Stimulated activated naive CD4-positive, alpha-beta T cell (primary cell): ENCODE data around the gene CD34.

Experiments
- DNase-seq, 6 experiments: peaks; one replicate each; lab custom pipeline; 2025; lab: John Stamatoyannopoulos, UW

CD34 gene

GRCh38 chr1:207873055-207873890, 37.7 kb downstream of the CD34 start:
- DNase-seq: peak in 3 of 6 experiments; percentile 8 to 55 (median 32)

GRCh38 chr1:207872621-207873020, 38.3 kb downstream of the CD34 start:
- DNase-seq: no peak

- no peak for DNase-seq
Observed at GRCh38 chr1:207871117-207871649, 39.7 kb downstream of the CD34 start.

GRCh38 chr1:207870306-207871031, 40.5 kb downstream of the CD34 start:
- no peak for DNase-seq

GRCh38 chr1:207869859-207870258, 41.1 kb downstream of the CD34 start:
- no peak for DNase-seq

DNA sequence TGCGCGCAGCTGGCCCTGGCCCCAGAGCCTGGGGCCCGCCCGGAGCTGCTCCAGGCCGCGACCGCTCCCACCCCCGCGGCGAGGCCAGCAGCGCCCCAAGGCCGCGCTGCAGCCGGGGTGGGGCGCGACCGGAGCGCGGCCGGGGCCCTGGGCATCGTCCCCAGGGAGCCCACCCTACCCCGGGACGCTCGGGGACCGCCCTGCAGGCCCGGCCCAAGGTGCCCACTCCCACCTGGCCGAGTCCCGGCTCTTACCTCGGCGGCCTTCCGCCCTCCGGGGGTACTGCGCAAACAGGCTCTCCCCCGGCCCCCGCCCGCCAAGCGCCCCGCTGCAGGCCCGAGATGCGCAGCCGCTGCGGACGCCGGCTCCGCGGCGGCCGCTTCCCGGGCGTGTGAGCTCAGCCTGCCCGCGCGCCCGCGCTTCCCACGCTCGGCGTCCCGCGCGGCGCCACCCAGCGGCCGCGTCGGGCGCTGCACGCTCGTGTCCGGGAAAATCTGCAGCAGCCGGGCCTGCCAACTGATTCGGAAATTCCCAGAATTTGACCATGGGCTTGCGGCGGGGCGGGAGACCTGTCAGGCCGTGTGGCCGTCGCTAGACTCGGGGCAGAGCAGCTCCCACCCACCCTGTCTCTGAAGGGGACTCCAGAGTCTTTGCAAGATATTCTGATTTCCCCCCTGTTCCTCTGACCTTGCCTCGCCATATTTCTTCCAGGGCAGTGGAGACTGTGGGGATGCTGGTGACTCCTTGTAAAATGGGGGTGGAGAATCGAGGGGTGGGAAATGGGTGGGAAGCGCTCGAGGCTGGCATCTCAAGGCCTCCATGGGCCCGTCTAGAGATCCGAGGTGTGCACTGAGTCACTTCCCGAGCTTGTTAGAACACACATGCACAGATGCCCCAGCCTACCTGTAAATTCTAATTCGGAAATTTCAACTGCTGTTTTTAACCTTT, 41.9 kb downstream of the CD34 start:
- peak; percentile 51 to 80 (median 66) for DNase-seq

DNA sequence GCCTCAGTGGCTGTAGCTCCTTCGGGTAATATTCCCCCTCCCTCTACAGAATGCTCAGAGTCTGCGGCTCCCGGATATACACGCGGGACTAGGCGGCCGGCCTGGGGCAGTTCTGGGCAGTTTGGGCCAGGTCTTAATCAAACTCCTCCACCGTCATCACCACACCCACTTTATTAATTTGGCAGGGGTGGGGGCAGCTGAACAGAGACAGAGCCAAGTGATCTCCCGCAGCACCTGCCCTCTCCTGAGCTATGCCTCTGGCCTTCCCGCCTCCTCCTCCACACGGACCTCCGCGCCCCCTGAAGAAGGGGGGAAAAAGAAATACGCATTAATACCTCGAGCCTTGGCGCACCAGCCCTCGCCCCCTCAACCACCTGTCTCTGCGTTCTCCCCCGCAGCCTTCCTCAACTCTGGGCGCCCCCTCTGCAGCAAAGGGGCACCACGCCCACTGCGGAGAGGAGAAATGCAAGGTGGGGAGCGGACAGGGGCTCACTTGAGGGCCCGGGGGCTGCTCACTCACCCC, 42.6 kb downstream of the CD34 start:
- peak in 5 of 6 experiments; percentile 27 to 56 (median 32) for DNase-seq

DNA sequence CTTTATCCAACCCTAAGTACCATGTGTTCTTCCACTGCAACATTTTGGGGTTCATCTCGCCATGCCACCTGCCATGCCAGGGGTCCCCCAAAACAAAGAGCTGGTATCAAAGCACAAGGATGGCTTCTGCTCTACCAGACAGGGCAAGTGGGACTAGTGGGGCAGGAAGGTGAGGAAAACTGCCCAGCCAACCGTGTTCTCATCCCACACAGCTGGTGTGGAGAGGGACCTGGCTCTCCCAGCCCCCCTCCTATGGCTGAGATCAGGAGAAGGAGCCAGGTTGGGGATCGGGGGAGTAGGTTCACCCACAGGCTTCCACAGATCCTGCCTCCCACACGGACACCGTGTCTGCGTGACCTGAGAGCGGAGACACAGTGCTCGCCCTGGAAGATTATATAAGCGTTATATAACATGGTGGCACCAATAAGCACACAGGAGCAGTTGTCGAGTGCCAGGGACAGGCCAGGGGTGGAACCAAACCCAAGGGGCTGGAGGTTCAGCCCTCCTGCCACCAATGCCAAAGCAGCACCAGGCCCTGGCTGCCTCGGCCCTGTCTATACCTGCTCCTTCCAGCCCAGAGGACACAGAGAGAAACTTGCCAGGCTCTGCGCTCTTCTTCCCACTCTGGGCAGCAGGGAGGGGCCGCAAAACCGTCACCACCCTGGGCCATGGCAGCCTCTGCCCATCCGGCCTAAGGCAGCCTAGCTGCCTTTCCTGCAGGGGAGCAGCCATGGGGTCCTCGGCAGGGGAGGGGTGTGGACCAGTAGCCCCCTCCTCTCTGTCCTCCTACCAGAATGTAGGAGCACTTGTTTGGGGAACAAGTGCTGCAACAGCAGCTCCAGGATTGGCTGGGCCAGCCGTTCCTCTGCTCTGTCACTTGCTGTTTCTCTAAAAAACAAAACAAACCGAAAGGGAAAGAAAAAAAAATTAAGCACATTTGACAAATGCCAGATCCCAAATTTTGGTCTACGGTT, 43.5 kb downstream of the CD34 start:
- peak; percentile 36 to 63 (median 47) for DNase-seq

DNA sequence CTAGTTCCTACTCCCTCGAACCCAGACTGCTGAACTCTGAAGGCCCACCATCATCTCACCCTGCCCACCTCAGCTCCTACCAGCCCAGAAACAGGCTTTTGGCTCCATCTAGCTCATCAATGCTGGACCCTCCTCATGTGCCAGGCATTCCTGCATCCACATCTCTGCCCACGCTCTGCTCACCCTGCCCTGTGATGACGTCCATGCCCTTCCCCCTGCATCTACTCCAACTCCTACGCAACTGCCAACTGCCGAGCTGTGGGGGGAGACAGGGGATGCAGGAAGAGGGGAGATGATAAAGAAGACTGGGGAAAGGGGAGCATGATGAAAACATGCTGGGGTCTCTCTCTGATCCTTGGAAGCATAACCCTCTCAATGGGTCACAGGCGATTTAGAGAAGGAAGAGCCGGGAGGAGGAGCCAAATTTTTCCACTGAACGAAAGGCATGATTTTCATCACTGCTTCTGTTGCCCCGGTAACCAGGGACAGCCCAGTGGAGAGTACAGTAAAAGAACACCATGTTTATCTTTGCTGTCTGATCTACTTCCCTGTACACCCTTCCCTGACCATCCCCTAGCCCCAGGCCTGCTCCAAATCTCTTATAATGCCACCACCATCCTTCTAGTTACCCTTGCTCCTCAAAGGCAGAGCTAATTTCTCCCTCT, 44.3 kb downstream of the CD34 start:
- DNase-seq: peak in 5 of 6 experiments; percentile 9 to 49 (median 28)

- peak in 5 of 6 experiments; percentile 10 to 56 (median 37) for DNase-seq
Observed at GRCh38 chr1:207863893-207864535, 46.9 kb downstream of the CD34 start.

DNA sequence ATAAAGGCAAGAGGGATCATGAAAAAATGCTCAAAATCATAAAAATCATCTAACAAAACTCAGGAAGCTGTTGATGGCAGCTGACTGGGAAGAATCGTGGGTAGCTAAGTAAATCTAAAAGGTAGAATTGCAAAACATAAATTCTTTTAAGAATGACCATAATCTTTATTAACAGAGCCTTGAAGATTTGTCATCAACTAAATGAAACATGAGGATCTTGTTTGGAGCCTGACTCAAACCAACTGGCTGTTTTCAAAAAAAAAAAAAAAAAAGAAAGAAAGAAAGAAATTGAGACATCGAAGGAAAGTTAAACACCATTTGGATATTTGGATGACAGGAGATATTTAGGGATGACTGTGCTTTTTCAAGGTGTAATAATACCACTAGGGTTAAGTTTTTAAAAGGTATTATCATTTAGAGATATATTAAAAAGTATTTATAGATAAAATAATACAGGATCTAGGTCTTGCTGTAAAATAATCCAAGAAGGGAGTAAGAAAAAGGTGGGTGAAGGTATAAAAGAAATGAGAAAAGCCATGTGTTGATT, 48.6 kb downstream of the CD34 start:
- DNase-seq: no peak

DNA sequence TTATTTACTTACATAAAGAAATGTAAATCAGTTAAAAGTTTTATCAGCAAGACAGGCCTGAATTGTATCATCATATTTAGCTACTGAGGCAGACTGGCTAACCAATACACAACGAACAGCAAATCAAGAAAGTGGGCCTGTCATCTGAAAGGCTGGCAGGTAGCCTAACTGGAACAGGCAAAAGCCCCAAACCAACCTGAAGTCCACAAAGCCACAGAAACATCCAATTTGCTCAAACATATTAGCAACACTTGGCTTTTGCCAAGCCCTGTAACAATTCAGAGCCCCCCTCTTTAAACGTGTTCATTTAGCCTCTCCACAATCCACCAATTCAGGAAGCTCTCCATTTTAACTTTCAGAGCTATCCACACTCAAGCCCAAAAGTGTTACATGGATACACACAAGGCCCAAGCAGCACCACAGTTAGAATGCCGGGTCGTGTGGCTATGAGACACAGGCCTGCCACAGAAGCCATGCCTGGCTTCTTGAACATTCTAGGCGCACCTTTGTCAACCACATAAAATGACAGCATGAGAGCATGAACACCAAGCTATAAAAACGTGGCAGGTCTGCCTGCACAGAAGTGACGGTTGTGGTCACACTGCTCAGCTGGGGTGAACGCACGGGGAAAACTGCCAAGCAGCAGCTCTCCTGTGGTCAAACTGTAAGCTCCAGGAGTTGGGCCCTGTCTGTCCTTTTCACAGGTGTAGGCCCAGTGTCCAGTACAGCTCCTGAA, 49.3 kb downstream of the CD34 start:
- peak in 5 of 6 experiments; percentile 11 to 47 (median 37) for DNase-seq

DNA sequence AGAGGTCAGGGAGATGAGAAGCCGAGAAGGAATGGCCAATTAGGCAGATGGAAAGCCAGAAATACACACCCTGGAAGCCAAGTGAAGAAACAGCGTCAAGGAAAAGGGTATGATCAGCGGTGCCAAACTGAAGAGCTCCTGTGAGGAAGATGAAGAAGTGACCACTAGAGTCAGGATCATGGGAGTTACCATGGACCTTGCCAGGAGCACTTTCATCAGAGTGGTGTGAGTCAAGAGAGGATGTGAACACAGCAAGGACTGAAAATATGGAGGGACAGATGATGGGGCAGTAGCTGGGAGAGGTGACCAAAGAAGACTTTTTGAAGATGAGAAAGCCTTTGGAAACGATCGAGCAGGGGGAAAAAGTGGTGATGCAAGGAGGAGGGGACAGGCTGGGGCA, 50.4 kb downstream of the CD34 start:
- no peak for DNase-seq

DNA sequence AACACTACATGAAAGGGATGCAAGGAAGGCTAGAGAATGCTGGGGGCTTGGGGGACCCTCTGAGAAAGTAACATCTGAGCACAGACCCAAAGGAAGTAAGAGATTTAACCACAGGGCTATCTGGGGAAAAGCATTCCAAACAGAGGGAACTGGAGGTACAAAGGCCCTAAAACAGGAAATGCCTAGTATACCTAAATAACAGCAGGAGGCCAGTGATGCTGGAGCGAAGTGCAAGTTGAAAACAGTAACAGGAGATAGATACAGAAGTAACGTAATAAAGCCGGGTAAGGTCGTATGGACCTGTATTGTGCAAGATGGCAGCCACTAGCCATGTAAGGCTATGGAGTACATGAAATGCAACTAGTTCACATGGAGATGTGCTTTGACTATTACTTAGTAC, 52.1 kb downstream of the CD34 start:
- DNase-seq: no peak

GRCh38 chr1:207858281-207858680, 52.6 kb downstream of the CD34 start:
- no peak for DNase-seq

DNA sequence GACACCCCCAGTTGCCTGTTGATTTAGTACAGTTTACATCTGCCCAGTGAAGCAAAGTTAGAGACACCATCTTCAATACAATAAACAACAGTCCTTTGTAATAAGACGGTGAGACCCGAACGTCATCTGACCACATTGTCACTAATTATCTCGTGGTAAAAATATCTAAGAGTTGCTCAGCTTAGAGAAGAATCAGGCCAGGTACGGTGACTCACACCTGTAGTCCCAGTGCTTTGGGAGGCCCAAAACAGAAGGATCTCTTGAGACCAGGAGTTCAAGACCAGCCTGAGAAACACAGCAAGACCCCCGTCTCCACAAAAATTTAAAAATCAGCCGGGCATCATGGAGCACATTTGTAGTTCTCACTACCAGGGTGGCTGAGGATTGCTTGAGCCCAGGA, 53.5 kb downstream of the CD34 start:
- DNase-seq: no peak

DNA sequence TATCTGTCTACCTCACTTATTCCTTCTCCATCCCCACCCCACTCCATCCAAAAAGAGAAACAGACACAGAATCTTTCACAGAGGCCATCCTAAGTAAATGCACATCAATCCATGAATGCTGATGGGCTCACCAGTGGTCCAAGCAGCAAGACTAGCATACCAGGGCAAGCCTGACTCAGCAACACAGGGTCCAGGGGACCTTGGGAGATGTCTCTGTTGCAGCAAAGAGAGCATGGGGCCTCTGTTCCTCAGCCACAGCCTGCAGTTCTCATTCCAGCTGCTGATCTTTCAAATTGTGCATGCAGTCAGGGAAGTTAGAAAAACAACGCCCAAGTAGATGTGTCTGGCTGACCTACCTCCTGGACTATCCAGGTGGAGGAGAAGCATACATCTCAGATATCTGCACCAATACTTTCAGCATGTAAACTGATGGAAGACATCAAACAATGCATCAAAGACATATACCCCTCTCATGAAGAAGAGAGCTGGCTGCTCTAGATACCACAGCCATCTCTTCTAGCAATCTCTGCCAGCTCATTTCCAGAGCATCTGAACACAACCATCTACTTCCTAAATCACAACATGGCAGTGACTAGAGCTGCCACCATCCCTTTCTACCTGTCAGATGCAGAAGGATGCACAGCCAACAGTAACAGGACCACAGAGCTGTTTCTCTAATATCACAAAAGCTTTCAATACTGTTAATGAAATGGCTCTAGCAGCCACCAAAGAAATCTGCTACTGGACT, 54.5 kb downstream of the CD34 start:
- no peak for DNase-seq
